Endothelial cell of umbilical vein (primary cell): ENCODE data around the gene PIF1.

Experiments
- CTCF ChIP-seq, 2 donors: IDR thresholded peaks; 1 replicate in 1 of 2; 2 replicates in 1 of 2; pipeline ENCODE4 v1.5.1; 2011; ENCODE audit warnings: low read length in 2 of 2, mild to moderate bottlenecking in 2 of 2, moderate library complexity in 2 of 2, control low read depth in 1 of 2, inconsistent platforms in 1 of 2, low read depth in 1 of 2; ENCODE audit not compliant: insufficient read depth in 1 of 2; ENCODE audit errors: extremely low read depth in 1 of 2
- EZH2 ChIP-seq: IDR thresholded peaks from 2 replicates; pipeline ENCODE4 v1.6.1; 2012; ENCODE audit warnings: borderline replicate concordance, low read depth, mild to moderate bottlenecking, moderate library complexity, low read length, inconsistent platforms; ENCODE audit not compliant: severe bottlenecking
- JUN ChIP-seq: IDR thresholded peaks from 2 replicates; pipeline ENCODE4 v1.6.1; 2011; ENCODE audit warnings: borderline replicate concordance, low read depth; ENCODE audit not compliant: insufficient read length, insufficient read depth
- MAX ChIP-seq: IDR thresholded peaks from 2 replicates; pipeline ENCODE4 v1.6.1; 2011; ENCODE audit not compliant: insufficient read depth, insufficient read length
- POLR2A ChIP-seq: IDR thresholded peaks from 2 replicates; pipeline ENCODE4 v1.6.1; 2012; ENCODE audit warnings: low read depth, mild to moderate bottlenecking, control low read depth, low read length
- POLR2AphosphoS5 ChIP-seq: IDR thresholded peaks from 2 replicates; pipeline ENCODE4 v1.6.1; 2012; ENCODE audit warnings: low read depth, mild to moderate bottlenecking, control low read depth, low read length, moderate library complexity; ENCODE audit not compliant: insufficient read depth

GRCh38 chr15:64833690-64834089 lies 8.2 kb upstream of the PIF1 start:
- TF ChIP-seq POLR2AphosphoS5 = no peak
- no peak for TF ChIP-seq EZH2
- no peak for TF ChIP-seq POLR2A
- TF ChIP-seq CTCF (IDR thresholded peaks at IDR 0.05; ENCODE audit: extremely low read depth in 1 of 2, insufficient read depth in 1 of 2, low read depth in 1 of 2, low read length in 2 of 2) = no peak
- TF ChIP-seq JUN = no peak
- no peak for TF ChIP-seq MAX
